Peyer's patch (tissue), 4 donors: ENCODE measurements around the gene TPRKB.

ENCODE experiments used
- POLR2A ChIP-seq, 2 donors: fragments of 450-650 bp; IDR thresholded peaks; one replicate each; pipeline ENCODE4 v1.5.1; 2017; ENCODE audit warnings: antibody characterized with exemption in 2 of 2, mild to moderate bottlenecking in 2 of 2, moderate library complexity in 2 of 2
- TF ChIP-seq, protein P1 (sequence below), 6 experiments: fragments of 450-650 bp in 4 of 6; fragments of 200-600 bp in 2 of 6; sonication (generic) in 1 of 6; IDR thresholded peaks; one replicate each; pipeline ENCODE4 v1.5.1; 2017 to 2019; ENCODE audit warnings: antibody characterized with exemption in 6 of 6, mild to moderate bottlenecking in 3 of 6, moderate library complexity in 1 of 6

DNA sequence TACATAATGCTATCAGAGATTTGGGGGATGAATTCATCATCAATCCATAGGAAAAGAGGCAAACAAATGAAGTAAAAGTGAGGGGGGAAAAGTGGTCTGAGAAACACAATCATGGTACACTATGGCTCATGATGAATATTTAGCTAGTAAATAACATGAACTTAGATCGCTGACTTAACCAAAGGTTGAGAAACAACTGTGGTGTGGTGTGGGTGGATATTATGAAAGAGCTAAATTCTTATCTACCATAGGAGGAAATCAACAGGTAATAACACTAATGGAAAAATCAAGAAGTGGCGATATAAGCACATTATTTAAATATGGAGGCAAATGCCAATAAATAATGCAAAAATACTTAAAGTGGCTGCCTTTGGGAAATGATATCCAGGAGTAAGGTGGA, 12.2 kb upstream of the TPRKB start:
- TF ChIP-seq, protein P1, sequence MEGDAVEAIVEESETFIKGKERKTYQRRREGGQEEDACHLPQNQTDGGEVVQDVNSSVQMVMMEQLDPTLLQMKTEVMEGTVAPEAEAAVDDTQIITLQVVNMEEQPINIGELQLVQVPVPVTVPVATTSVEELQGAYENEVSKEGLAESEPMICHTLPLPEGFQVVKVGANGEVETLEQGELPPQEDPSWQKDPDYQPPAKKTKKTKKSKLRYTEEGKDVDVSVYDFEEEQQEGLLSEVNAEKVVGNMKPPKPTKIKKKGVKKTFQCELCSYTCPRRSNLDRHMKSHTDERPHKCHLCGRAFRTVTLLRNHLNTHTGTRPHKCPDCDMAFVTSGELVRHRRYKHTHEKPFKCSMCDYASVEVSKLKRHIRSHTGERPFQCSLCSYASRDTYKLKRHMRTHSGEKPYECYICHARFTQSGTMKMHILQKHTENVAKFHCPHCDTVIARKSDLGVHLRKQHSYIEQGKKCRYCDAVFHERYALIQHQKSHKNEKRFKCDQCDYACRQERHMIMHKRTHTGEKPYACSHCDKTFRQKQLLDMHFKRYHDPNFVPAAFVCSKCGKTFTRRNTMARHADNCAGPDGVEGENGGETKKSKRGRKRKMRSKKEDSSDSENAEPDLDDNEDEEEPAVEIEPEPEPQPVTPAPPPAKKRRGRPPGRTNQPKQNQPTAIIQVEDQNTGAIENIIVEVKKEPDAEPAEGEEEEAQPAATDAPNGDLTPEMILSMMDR (IDR thresholded peaks at IDR 0.05): no peak
- TF ChIP-seq POLR2A (IDR thresholded peaks at IDR 0.05): no peak
